Large intestine (tissue), 3 donors: ENCODE results near the gene DRD2. TPM values are rescaled to one million over a fixed set of nuclear protein-coding genes. Genes with fewer than 3 reads are reported as not detected.

Source experiments
- DNase-seq, 2 donors: peaks; one replicate each; pipeline versions ENCODE4 v3.0.0 to v3.0.0-alpha.2; 2013
- H3K27ac ChIP-seq: one replicate; pipeline ENCODE4 v1.5.1; 2013; ENCODE audit warnings: low read length
- H3K27me3 ChIP-seq: 2 replicates; pipeline ENCODE4 v1.6.1; 2013; ENCODE audit warnings: low read length; ENCODE audit not compliant: control insufficient read depth, insufficient read depth
- H3K36me3 ChIP-seq: 2 replicates; pipeline ENCODE4 v1.6.1; 2013; ENCODE audit warnings: low read length; ENCODE audit not compliant: control insufficient read depth, insufficient read depth
- H3K4me1 ChIP-seq: one replicate; pipeline ENCODE4 v1.6.1; 2013; ENCODE audit warnings: low read length; ENCODE audit not compliant: control insufficient read depth, insufficient read depth
- H3K4me3 ChIP-seq: one replicate; pipeline ENCODE4 v1.5.1; 2013; ENCODE audit warnings: low read length
- H3K9me3 ChIP-seq: one replicate; pipeline ENCODE4 v1.6.1; 2013; ENCODE audit warnings: mild to moderate bottlenecking, low read depth, low read length, moderate library complexity; ENCODE audit not compliant: control insufficient read depth
- WGBS: methylation state at CpG from one replicate; pipeline ENCODE4 v1.1.5; 2013; ENCODE audit warnings: low lambda C conversion rate; ENCODE audit not compliant: insufficient coverage; 5-methylcytosine and 5-hydroxymethylcytosine counted together
- polyA plus RNA-seq: library from polyadenylated mRNA; unstranded; fragments of 120-200 nt; gene quantifications from one replicate; pipeline ENCODE4 v1.2.1, GENCODE V29; 2013

Gene DRD2
- polyA plus RNA-seq, 1 donor, result 0.66 TPM

DNA sequence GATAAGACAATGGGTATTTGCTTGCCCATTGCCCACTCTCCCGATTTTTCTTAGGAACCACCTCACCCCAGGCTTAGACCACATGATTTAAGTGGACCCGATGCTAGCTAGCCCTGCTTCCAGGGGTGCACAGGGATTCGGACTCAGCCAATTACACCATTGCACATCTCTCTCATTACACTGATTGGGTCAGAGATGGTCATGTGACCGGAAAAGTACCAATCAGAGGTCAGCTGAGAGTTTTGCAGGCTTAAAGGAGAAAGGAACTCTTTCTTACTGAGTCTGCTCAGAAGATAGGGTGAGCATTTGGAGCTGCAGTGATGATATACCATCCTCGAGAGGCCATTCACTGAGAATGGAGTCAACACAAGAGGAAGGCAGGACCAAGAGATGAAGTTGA is 99.8 kb downstream of the DRD2 start:
- DNase-seq, result no peak
- Histone ChIP-seq H3K9me3 (no peaks in the 10 kb centered on the region), H3K27me3 (no peaks in the 10 kb centered on the region), H3K27ac (no peak overlapping the region), H3K4me3 (no peak overlapping the region), H3K4me1 (no peaks in the 10 kb centered on the region), H3K36me3 (no peaks in the 10 kb centered on the region)
- WGBS, result no CpG with 5 or more reads among the region's 5 CpGs

GRCh38 chr11:113373981-113374560 is 101.1 kb downstream of the DRD2 start:
- no peak overlapping the region for H3K27ac ChIP-seq
- no peaks in the 10 kb centered on the region for H3K4me1 ChIP-seq
- no peaks in the 10 kb centered on the region for H3K36me3 ChIP-seq
- DNase-seq, result peak in 1 of 2 donors; percentile 39
- no peak overlapping the region for H3K4me3 ChIP-seq
- no CpG with 5 or more reads among the region's 10 CpGs for WGBS
- no peaks in the 10 kb centered on the region for H3K27me3 ChIP-seq
- no peaks in the 10 kb centered on the region for H3K9me3 ChIP-seq

GRCh38 chr11:113373306-113373705 is 101.9 kb downstream of the DRD2 start:
- no peaks in the 10 kb centered on the region for H3K4me1 ChIP-seq
- H3K27me3 ChIP-seq, result no peaks in the 10 kb centered on the region
- H3K27ac ChIP-seq, result no peak overlapping the region
- no peak for DNase-seq
- H3K36me3 ChIP-seq, result peaks cover 3% of the 10 kb centered on the region
- no peak overlapping the region for H3K4me3 ChIP-seq
- no peaks in the 10 kb centered on the region for H3K9me3 ChIP-seq
- no CpG with 5 or more reads among the region's 3 CpGs for WGBS

DNA sequence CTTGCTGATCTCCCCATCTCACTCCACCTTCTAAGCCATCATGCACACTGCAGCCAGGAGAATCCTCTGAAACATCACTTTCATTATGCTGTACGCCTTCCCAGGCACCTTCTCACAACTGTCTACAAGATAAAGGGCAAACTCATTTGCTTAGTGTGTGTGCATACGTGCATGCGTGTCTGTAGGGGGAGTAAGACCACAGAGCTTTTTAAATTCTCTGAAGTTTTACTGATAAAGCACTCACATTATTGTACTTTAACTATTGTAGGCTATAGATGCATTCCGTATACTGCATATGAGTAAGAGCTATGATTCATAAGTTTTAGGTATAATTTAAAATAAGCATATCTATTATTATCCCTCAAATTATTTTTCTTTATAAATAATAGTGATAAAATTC is 102.9 kb downstream of the DRD2 start:
- no peak for DNase-seq
- no CpG with 5 or more reads among the region's 4 CpGs for WGBS
- Histone ChIP-seq H3K4me1 (no peaks in the 10 kb centered on the region), H3K27me3 (no peaks in the 10 kb centered on the region), H3K9me3 (no peaks in the 10 kb centered on the region), H3K27ac (no peak overlapping the region), H3K4me3 (no peak overlapping the region), H3K36me3 (peaks cover 8% of the 10 kb centered on the region)

DNA sequence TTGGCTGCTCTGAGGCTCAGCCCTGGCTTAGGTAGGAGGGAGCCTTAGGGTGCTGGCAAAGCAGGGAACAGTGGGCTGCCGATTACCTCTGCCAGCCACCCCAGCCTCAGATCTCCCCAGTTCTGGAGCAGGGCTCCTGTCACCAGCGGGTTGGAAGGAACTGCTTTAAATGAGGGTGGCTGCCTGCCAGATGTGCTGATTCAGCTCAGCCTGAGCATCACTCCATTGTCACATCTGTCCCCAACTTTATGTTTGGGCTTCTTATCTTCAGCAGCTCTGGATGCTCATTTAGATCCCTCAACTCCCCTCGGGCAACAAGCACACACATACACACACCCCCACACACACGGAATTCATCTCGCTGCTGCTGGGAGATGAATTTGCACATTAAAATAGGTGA is 104.6 kb downstream of the DRD2 start:
- WGBS, result 83% methylated on average over 1 of the region's 5 CpGs
- H3K4me1 ChIP-seq, result no peaks in the 10 kb centered on the region
- peaks cover 19% of the 10 kb centered on the region for H3K36me3 ChIP-seq
- no peaks in the 10 kb centered on the region for H3K9me3 ChIP-seq
- no peak overlapping the region for H3K4me3 ChIP-seq
- no peaks in the 10 kb centered on the region for H3K27me3 ChIP-seq
- no peak overlapping the region for H3K27ac ChIP-seq
- no peak for DNase-seq

DNA sequence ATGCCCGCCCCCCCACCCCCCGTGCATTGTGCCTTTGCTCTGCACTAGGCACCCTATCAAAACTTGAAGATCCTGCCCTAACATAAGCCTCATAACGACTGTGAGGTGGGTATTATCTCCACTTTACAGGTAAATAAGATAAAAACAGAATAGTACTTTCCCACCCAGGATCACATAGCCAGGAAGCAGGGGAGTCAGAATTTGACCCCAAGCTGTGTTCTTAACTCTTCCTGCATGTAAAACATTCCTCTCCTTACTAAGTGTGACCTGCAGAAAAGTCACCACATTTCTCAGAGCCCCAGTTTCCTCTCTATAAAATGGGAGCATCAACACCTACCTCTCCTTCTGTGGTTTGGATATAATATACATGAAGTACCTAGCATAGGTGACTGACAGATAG is 105.8 kb downstream of the DRD2 start:
- no peak for DNase-seq
- Histone ChIP-seq H3K9me3 (no peaks in the 10 kb centered on the region), H3K36me3 (peaks cover 31% of the 10 kb centered on the region), H3K27ac (no peak overlapping the region), H3K4me3 (no peak overlapping the region), H3K27me3 (no peaks in the 10 kb centered on the region), H3K4me1 (no peaks in the 10 kb centered on the region)
- no CpG with 5 or more reads among the region's 3 CpGs for WGBS

DNA sequence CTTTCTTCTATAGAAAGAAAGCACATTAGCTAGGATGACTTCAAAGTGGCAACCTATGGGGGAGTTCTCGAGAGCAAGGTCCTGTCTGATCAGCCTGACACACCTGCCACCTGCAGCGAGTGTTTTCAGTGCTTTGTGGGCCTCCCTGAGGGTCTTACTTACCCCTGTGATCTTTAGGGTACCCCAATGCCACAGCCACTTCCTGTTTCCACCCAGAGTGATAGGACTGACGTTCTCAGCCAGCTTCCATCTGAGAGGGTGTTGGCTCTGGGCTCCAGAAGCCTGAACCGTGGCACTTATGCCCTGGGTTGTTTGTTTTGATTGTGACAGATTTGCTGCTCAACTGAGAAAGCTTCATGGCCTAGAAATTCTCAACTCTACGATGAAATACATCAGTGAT is 109.3 kb downstream of the DRD2 start:
- no peaks in the 10 kb centered on the region for H3K4me1 ChIP-seq
- H3K27ac ChIP-seq, result no peak overlapping the region
- no peaks in the 10 kb centered on the region for H3K27me3 ChIP-seq
- no CpG with 5 or more reads among the region's 5 CpGs for WGBS
- no peak overlapping the region for H3K4me3 ChIP-seq
- peaks cover 60% of the 10 kb centered on the region for H3K36me3 ChIP-seq
- no peak for DNase-seq
- no peaks in the 10 kb centered on the region for H3K9me3 ChIP-seq

DNA sequence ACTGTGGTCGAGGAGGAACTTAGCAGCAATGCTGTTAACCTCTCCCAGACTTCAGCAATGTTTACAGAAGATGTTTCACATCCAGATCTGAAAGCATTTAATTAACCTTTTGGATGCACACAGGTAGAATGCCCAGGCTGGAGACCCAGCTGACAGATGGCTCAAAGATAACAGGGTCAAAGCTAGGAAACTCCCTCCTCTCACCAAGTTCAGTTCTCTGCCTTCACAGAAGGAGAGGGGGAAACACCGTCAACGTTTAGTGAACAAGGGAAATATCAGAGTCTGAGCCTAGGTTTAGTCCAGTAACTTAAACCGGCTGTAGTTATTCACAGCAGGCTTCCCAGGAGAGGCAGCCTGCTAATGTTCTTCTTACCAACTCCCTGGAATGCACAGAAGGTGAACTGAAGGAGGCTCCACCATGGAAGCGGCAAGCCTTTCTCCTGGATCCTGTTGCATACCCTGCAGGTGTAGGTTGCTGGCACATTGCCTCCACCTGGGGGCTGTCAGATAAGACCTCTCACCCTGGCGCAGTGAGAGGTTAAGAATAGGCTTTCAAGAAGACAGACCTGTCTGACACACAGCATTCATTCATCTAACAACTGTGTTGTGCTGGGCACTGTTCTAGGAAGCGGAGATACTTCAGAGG is 111.1 kb downstream of the DRD2 start:
- peaks cover 74% of the 10 kb centered on the region for H3K36me3 ChIP-seq
- WGBS, result no CpG with 5 or more reads among the region's 7 CpGs

GRCh38 chr11:113363406-113363805 is 111.8 kb downstream of the DRD2 start:
- no CpG with 5 or more reads among the region's 5 CpGs for WGBS
- Histone ChIP-seq H3K27me3 (no peaks in the 10 kb centered on the region), H3K4me1 (no peaks in the 10 kb centered on the region), H3K27ac (no peak overlapping the region), H3K9me3 (no peaks in the 10 kb centered on the region), H3K36me3 (peaks cover 78% of the 10 kb centered on the region), H3K4me3 (no peak overlapping the region)
- no peak for DNase-seq

More for the DNA sequence above, 111.1 kb downstream of the DRD2 start:
- Histone ChIP-seq H3K27me3 (no peaks in the 10 kb centered on the region), H3K4me3 (no peak overlapping the region), H3K9me3 (no peaks in the 10 kb centered on the region), H3K27ac (no peak overlapping the region), H3K4me1 (no peaks in the 10 kb centered on the region)
- DNase-seq, result no peak
